GM18907 (cell line): ENCODE measurements around the gene PC.
"Not testable (repeated sequence)": the region's sequence is repeated elsewhere in the genome, so short reads cannot be mapped to it uniquely, and the experiment has no call there.

Source experiments
- ATAC-seq: cut with Tn5 transposase; IDR thresholded peaks from one replicate; pipeline ENCODE4 v1.9.1; 2021; ENCODE audit warnings: mild to moderate bottlenecking, moderate library complexity; ENCODE audit not compliant: unreplicated experiment

PC gene

GRCh38 chr11:66981976-66982578 is 23.9 kb upstream of the PC start:
- no peak for ATAC-seq

DNA sequence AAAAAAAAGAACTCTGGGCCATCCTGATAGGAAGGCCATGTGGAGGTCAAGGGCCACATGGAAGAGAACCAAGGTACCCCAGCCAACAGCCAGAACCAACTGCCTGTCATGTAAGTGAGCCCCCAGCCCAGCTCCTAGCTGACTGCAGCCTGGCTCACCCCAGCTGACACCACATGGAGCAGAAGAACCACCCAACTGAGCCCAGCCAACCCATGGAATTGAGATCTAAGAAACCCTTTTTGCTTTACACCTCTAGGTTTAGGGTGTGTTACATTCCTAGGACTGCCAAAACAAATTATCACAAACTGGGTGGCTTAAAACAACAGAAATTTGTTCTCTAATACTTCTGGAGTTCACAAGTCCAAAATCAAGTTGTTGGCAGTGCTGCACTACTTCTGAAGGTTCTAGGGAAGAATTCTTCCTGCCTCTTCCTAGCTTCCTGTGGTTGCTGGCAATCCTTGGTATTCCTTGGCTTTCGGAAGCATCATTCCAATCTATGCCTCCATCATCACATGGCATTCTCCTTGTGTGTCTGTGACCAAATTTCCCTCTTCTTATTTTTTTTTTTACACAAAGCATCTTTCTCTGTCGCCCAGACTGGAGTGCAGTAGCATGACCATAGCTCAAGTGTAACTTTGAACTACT is 21.3 kb upstream of the PC start:
- no peak for ATAC-seq

DNA sequence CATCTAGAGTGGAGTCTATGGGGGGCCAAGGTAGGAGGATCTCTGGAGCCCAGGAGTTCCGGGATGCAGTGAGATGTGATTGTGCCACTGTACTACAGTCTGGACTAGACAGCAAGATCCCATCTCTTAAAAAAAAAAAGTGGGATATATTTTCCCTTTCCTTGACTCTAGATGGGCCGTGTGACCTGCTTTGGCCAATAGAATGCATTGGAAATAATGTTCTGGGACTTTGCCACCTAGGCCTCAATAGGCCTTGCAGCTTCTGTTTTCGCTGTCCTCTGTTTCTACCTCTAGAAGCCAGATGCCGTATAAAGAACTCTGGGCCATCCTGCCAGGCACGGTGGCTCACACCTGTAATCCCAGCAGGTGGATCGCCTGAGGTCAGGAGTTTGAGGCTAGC is 20.5 kb upstream of the PC start:
- no peak for ATAC-seq

DNA sequence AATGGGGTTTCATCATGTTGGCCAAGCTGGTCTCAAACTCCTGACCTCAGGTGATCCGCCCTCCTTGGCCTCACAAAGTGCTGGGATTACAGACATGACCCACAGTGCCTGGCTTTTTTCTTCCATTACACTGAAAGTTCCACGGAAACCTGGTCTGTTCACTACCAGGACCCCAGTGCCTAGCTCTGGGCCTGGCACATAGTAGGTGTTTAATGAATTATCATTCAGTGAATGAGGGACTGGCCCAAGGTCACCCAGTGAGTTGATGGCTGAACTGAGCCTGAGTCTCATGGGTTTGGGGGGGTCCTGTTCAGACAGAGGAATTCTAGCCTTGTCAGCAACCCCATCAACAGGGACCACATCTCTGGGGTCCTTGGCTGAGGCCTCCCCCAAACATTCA is 20.0 kb upstream of the PC start:
- no peak for ATAC-seq

DNA sequence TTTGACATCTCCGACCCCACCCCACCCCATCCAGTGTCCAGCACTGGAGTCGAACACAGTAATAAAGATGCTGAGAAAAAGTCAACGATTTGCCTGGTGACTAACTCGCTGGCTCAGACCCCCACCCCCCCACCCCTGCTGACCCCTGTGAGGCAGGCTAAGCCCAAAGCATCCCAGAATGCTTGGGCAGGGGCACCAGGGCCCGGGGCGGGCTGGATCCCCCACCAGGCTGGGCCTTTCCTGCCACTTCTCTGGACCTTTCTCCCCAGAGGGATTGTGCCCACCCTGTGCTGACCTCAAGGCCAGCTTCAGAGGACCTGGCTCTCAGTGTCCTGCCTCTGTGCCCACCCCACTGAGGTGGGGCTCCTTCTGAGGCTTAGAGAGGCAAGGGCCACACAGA is 18.7 kb upstream of the PC start:
- no peak for ATAC-seq

DNA sequence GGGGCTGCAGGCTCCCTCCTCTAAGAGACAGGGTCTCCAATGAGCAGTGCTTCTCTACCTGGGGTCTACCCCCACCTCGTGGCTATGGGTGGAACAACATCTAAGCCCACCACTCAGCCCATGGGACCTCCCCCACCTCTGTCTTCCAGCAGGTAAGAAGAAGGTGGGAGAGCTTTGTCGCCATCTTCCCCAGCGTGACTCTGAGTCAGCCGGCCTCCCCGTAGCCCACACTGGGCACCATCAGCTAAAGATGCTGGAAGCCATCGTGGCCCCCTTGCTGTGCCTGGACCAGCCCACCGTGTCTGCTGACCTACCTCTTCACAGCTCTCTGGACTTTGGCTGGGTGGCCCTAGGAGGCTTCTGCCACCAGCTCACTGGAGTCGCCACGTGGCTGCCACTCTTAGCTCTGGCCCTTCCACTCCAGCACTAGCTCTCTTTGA is 17.9 kb upstream of the PC start:
- ATAC-seq: no peak

DNA sequence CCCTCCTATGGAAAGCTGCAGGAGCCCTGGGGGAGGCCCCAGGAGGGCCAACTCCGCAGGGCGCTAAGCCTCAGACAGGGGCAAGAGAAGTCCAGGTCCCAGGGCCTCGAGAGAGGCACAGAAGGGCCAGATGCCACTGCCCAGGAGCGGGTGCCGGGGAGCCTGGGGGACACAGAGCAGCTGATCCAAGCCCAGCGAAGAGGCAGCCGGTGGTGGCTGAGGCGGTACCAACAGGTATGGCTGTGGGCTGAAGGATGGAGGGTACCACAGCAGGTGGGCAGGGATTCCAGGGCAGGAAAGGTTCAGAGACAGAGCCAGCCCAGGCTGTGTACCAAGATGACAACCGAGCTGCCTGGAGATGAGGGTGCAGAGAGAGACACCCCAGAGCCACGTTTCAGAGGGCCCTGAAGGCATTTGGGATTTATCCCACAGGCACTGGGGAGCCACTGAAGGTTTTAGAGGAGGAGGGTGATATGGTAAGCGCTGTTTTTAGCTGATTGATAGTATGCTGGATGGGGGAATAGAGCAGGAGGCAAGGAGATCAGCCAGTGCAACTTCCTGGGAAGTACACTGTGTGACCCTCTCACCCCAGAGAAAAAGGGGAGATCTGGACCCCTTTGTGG is 17.3 kb upstream of the PC start:
- ATAC-seq: no peak

- no peak for ATAC-seq
Observed at GRCh38 chr11:66974724-66975404, 16.7 kb upstream of the PC start, which contains the start of gene C11orf86. Gene C11orf86 (plus strand): TSS chr11:66975304. CDS start chr11:66975363, 59 bp downstream.

GRCh38 chr11:66973956-66974580 is 15.9 kb upstream of the PC start:
- ATAC-seq: no peak

- no peak for ATAC-seq
Observed at GRCh38 chr11:66971488-66971887, 13.3 kb upstream of the PC start.

DNA sequence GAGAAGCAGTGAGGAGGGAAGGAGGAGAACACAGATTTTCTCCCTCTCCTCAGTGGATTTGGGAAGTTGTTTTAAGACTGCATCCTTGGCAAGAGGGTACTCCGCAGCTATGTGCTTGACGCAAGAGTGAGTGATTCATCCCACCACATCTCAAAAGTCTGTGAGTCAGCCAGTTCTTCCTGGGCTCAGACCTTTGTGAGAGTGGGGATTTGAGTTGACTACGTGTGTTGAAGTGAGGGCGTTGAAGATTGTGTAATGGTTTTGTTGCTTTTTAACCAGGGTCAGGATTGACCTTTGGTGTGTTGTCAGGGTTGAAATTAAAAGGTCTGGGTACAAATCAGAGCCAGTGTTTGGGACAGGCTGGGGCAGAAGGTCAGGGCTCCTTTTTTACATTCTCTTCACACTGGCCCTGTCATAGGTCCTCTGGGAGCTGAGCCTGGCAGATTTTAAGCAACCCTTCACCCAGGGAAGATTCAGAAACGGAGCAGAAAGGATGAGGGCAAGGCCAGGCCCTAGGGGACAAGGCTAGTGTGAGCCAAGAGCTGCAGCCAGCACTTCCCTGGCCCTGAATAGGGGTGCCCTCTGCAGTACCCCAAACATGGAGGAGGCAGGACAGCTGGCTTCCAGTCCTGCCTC is 12.7 kb upstream of the PC start:
- no peak for ATAC-seq

- ATAC-seq: no peak
Observed at GRCh38 chr11:66970371-66970806, 12.2 kb upstream of the PC start.

DNA sequence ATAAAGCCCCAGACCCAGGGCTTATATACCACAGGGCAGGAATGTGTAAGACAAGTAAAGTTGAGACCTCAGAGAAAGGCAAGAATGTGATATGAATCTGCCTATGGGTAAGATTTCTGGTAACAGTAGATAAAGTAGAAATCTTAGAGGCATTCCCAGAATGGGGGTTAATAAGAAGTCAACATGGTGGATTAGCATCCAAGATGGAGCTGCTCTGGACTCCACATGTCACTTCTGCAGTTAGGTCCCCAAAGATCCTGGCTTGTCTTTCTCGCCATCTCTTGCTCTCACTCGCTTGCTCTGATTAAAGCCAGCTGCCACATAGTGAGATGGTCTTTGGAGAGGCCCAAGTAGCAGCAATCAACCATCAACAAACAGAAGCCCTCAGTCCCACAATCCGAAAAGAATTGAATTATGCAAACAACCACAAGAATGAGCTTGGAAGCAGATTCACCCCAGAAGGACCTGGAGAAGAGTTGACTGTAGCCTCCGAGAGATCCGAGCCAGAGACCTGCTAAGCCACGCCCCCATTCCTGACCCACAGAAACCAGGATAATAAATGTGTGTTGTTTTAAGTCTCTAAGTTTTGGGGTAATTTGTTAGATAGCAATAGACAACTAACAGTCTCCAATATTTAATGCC is 11.5 kb upstream of the PC start:
- ATAC-seq: no peak

DNA sequence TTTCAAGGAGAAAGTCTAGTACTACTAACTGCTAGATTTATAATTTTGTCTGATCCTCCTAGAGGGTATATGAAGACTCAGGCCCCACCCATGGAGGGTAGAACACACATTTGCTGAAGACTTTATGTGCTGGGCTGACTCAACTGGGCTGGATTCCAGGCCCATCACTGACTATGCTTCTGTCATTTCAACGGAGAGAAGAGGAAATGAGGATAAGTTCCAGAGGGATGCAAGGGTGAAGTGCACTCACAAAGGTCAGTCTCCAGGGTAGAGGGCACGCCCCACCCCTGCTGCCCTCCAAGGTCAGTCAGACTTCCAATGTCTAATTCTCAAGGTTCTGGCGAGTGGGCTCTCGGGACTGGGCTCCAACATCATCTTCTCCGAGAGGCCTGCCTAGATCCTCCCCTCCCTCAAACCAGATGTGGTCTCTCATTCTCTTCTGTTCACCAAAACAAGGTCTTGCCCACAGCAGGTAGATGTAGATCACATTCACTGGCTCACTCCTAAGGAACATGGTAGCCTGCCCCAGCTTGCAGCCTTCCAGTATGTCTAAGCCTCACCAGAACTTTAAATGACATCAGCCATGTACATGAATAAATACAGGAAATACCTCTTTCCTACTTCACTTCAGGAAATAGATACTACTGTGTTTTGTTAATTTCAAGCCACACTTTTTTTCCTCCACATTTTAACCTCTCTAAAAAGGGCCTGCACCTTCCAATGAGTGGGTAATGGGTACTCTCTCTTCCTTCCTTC is 9.7 kb upstream of the PC start:
- ATAC-seq: no peak

DNA sequence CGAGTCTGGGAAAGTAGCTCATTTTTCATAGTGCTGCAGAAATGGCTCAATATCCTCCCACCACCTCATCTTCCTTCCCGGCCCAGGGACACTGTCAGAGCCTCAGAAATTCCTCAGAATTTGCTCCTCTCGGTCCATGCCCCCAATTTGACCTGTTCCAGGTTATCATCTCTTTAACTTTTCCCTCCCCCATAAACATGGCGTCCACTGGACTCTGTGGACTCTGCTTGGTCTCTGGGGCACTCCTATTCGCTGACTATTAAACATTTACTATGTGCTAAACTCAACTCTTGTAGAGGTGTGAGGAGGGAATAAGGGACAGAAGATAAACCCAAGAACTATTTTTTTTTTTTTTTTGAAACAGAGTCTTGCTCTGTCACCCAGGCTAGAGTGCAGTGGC is 8.2 kb upstream of the PC start:
- no peak for ATAC-seq

- ATAC-seq: no peak
Observed at GRCh38 chr11:66964495-66964894, 6.3 kb upstream of the PC start.

GRCh38 chr11:66962801-66963200 is 4.6 kb upstream of the PC start:
- ATAC-seq: no peak

- ATAC-seq: no peak
Observed at GRCh38 chr11:66962247-66962646, 4.1 kb upstream of the PC start.

DNA sequence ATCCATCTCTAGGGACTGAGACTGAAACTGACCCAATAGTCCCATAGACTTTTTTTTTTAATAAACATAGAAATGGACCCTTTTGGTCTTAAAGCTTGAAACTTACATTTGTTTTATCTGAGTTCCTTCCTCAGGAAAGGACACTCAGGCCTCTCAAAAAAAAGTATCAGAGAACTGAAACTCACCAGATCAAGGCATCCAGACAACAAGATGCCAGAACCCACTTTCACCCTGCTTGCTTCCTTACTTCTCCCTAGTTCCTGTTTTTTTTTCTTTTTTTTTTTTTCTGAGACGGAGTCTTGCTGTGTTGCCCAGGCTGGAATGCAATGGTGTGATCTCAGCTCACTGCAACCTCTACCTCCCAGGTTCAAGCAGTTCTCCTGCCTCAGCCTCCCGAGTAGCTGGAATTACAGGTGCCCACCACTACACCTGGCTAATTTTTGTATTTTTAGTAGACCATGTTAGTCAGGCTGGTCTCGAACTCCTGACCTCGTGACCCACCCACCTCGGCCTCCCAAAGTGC is 3.6 kb upstream of the PC start:
- not testable (repeated sequence) for ATAC-seq

GRCh38 chr11:66958956-66959274 is 732 bp upstream of the PC start:
- ATAC-seq: no peak
